ENCODE measurements around the gene ANTXRL. TPM values are rescaled to one million over a fixed set of nuclear protein-coding genes. Genes with fewer than 3 reads are reported as not detected.

Gene ANTXRL
- polyA plus RNA-seq (2012; rRNA removed), result not detected in 2 replicates
- polyA plus RNA-seq (2012; cell fraction: cytosol; rRNA removed), result not detected in 2 replicates
- 0.02 TPM in 1 of 2 replicates, not detected in the other for polyA plus RNA-seq (2012; cell fraction: nucleus; rRNA removed)

GRCh38 chr10:46286991-46287693, at the start of gene ANTXRL:
TSS of gene ANTXRL (plus strand) at chr10:46286997. CDS start at chr10:46287263, 266 bp downstream.
- Histone ChIP-seq H3K4me1 (ENCODE audit: control insufficient read depth in 1 of 2, insufficient read depth in 2 of 2, low read depth in 1 of 2, low read length in 1 of 2) (peaks cover 4 to 6% of the 10 kb centered on the region in 2 experiments; a peak in 2 of 4 replicates), H2AFZ (ENCODE audit: low read depth) (no peak within 1 kb of the TSS), H3K9ac (no peak within 1 kb of the TSS), H3K27ac (ENCODE audit: low read depth in 2 of 2, low read length in 1 of 2) (no peak within 1 kb of the TSS), H3K9me3 (no peaks in the 10 kb centered on the region; the same call in 1 of the 2 replicates), H3K4me2 (no peak within 1 kb of the TSS), H3K4me3 (ENCODE audit: low read depth in 2 of 2, low read length in 1 of 2) (no peak within 1 kb of the TSS), H3K9me2 (no peaks in the 10 kb centered on the region), H4K20me1 (ENCODE audit: insufficient read depth) (no peaks in the 10 kb centered on the region), H3F3A (replicated peaks; ENCODE audit: insufficient read depth) (peaks cover 20% of the 10 kb centered on the region), H3K27me3 (ENCODE audit: insufficient read depth) (no peaks in the 10 kb centered on the region), H3K79me2 (ENCODE audit: insufficient read depth) (no peaks in the 10 kb centered on the region), H3K36me3 (replicated peaks in 1 of 2; ENCODE audit: control insufficient read depth in 1 of 2, insufficient read depth in 2 of 2, low read length in 1 of 2) (no peaks in the 10 kb centered on the region)
- 100% methylated on average over 2 of the region's 8 CpGs for WGBS (ENCODE audit: low lambda C conversion rate)
- ChIA-PET CTCF (no interaction called here), POLR2A (no interaction called here)
- TF ChIP-seq REST (IDR thresholded peaks at IDR 0.05; ENCODE audit: low read depth, low read length), result no peak
- TF ChIP-seq RXRA (IDR thresholded peaks at IDR 0.05; ENCODE audit: borderline replicate concordance, low read depth), result no peak
- no peak for TF ChIP-seq SMC3 (IDR thresholded peaks at IDR 0.05; ENCODE audit: low read depth, low read length)
- no peak for TF ChIP-seq PBX3 (IDR thresholded peaks at IDR 0.05)
- no peak for TF ChIP-seq CTCF (IDR thresholded peaks at IDR 0.05)
- no peak for TF ChIP-seq NFIC (IDR thresholded peaks at IDR 0.05; ENCODE audit: borderline replicate concordance)
- no peak for TF ChIP-seq EP300 (IDR thresholded peaks at IDR 0.05; ENCODE audit: borderline replicate concordance in 1 of 2, low read depth in 1 of 2, low read length in 1 of 2)
- no peak for TF ChIP-seq RAD21 (IDR thresholded peaks at IDR 0.05; ENCODE audit: low read length)
- no peak for TF ChIP-seq TEAD4 (IDR thresholded peaks at IDR 0.05; ENCODE audit: borderline replicate concordance, insufficient read depth)
- TF ChIP-seq RFX5 (IDR thresholded peaks at IDR 0.05; ENCODE audit: low read length), result no peak
- TF ChIP-seq ELF1 (IDR thresholded peaks at IDR 0.05), result no peak
- TF ChIP-seq GABPA (IDR thresholded peaks at IDR 0.05; ENCODE audit: low read depth), result no peak
- TF ChIP-seq MXI1 (IDR thresholded peaks at IDR 0.05; ENCODE audit: low read depth, low read length), result no peak
- no peak for TF ChIP-seq USF1 (IDR thresholded peaks at IDR 0.05; ENCODE audit: borderline replicate concordance, low read depth)
- no peak for TF ChIP-seq TCF12 (IDR thresholded peaks at IDR 0.05)
- TF ChIP-seq FOXJ3 (CRISPR knock-in tag; IDR thresholded peaks at IDR 0.05), result no peak
- no peak for DNase-seq
